NCI-H2107 (cell line): ENCODE results near the gene KCNMB2.

Experiments used
- DNase-seq: peaks from one replicate; lab custom pipeline; 2025; lab: John Stamatoyannopoulos, UW

The KCNMB2 gene

DNA sequence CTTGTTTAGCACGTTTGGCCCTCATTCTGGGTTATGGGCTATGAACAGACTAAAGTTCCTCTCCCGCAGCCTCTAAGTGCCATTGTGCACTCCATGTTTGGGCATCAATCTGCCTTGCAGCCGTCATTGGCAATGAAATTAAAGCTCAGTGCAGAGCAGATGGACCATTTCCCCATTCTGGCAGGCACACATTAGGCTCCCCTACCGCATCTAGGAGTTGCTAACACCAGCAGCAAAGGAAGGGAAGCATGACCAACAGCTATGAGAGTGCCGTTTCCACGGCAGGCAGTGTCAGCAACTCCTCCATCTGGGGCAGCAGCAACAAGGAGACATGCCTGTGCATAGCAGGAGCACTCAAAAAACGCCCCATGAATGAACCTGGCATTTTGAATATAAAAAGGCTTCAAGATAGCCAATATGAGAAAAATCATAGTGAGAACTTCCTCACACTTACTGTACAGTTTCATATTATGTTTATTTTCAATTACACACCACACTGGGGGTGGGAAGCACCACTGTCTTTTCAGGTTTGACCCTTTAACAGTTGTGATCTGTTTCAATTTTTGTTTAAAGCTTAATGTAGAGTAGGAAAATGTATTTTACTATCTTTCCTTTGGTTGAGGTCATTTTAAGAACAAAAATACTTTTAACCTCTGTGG, 218.7 kb downstream of the KCNMB2 start:
- DNase-seq = no peak

DNA sequence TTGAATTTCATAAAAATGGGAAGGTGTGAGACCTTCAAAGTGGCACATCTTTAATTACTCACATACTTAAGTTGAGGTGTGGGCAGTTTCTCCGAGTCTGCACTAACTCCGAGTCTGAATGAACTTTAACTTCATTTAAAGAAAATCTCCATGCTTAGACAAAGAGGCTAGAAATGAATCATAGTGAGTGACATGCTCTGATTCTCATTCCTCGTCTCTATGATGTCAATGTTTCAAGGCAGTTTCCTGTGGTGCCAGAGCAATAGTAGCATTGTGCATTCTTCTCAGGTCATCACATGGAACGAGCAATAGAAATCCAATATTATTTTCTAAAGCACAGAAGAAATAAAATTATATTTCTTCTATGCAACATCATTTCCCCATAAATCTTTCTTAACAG, 224.8 kb downstream of the KCNMB2 start:
- DNase-seq = no peak

DNA sequence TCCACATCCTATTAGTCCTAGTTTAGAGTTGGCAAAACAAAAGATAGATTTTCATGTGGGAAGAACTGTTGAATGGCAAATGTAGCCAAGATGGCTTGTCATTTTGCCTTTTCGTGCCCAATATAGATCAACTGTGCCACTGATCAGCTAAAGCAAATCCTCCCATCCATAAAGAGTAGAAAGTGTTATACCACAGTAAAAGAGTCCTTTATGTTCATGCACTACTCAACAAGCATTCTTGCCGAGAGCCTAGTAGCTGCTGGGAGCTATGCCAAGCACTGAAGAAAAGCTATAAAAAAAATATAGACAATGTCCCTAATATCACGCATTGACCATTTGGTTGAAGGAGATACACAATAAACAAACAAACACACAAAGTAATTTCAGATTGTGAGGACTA, 225.2 kb downstream of the KCNMB2 start:
- no peak for DNase-seq

DNA sequence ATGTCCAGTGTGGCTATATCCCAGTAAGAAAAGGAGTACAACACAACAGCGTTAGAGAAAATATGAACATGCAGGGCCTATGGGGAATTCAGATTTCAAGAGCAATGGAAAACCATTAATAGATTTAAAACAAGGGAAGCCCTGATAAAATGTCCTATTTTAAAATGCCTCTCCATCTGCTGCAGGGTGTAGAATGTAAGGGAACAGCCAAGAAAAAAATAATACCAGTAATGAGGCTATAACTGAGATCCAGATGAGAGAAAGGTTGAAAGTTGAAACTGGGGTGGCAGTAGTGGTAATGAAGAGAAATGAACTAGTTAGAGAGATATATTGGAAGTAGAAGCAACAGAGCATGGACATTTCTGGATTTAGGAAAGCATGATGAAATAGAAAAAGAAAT, 226.1 kb downstream of the KCNMB2 start:
- DNase-seq = no peak

DNA sequence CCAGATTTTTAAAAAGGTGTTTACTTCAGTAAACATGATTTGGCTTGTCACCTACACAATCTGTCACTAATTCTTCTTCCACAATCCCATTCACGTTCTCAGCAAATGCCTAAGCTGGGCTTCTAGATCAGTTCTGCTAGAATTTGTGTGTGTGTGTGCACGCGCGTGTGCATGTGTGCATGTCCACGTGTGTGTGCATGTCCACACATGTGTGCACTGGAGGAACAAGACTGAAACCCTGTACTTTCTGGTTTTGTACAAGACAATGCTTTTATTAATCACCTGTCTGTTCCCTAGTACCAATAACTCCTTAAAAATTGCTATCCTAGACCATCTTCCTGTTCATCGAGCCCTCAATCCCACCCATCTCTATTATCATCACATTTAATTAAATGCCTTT, 229.2 kb downstream of the KCNMB2 start:
- DNase-seq = no peak

DNA sequence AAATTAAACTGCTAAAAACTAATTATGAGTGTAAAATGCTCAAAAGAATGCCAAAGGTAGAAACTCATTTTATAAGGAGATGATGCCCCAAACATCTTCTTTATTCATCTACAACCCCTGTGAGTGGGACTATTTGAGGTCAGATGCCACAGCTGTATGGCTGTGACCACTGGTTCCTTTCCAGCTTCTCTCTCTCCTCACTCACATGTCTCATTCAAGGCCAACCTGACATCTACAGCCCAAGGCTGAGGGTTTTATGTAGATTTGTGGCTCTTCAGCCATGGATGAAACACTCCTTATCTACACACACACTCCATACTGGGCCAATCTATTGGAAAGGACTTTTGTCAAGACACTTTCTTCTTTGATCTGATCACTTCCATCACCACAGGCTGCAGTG, 231.3 kb downstream of the KCNMB2 start:
- no peak for DNase-seq

DNA sequence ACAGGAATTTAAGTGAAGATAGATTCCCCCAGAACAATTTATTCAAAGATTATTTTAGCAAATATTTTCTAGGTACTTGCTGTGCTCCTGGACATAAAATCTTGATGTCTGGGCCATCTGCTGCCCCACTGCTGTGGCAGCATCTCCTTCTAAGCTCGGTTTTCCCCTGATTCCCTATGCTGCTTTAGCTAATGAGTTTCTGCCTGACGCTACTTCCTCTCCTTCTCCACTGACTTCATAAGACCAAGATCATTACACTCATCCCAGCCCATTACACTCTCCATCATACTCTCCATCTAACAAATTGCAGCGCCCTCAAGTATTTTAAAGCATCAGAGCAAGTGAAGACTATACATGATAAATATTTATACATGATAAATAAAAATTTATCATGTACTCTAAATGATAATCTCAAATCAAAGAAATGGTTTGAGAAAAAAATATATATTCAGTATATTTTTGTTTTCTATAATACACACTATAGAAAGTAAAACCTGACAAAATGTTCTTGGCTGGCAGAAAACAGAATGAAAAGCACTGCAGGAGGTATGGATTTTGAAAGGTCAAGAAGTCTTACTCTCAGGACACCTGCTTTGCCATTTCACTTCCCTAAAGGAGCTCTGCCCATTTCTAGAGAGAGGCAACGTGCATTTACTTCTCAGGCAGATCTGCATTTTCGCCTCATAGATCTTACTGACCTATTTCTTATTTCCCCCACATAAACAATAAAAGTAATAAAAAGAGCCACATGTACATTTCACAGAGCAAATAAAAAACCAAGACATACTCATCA, 232.0 kb downstream of the KCNMB2 start:
- no peak for DNase-seq

DNA sequence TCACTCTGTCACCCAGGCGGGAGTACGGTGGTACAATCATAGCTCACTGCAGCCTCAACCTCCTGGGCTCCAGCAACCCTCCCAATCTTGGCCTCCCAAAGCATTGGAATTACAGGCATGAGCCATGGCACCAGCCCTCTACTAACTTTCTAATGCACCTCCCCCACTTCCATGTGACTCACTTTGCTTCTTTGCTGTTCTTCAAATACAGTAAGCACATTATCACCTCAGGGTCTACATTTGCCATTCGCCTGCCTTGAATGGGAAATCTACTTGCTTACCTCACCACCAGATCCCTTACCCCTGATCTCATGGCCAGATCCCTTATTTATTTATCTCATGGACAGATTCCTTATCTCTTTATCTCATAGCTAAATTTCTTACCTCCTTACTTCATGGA, 235.3 kb downstream of the KCNMB2 start:
- DNase-seq = no peak

DNA sequence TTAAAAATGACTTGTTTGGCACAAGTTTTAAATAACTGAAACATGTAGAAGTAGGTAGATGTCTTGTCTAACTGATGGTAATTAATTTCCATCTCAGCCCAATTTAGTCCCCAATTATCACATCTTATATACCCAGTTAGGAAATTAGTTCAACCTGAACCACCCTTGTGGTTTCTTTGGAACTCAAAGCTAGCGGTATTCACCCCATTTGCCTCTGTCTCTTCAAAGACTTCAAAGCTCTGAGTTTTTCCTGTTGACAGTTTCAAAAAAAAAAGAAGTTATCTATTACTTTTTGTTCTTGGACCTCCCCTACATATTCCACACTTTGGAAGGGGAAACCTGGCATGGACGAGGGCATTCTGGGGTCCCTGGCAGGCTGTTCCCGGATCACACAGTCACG, 236.5 kb downstream of the KCNMB2 start:
- no peak for DNase-seq

DNA sequence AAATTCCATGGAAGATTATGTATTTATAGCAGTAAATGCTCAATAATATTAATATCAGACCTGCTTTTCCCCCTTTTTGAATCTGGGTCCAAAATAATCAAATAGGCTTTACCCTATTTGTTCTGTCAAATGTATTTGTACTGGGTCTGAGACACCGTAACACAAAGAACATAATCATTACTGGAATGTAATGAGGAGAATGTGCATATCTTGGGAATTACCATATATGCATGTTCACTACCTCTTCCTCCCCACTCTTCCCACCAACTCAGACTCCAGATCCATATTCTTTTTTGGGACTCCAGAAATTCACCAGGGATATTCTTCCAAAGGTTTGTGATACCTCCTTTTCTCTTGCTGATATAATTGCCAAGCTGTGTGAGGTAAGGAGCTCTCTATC, 237.1 kb downstream of the KCNMB2 start:
- no peak for DNase-seq

DNA sequence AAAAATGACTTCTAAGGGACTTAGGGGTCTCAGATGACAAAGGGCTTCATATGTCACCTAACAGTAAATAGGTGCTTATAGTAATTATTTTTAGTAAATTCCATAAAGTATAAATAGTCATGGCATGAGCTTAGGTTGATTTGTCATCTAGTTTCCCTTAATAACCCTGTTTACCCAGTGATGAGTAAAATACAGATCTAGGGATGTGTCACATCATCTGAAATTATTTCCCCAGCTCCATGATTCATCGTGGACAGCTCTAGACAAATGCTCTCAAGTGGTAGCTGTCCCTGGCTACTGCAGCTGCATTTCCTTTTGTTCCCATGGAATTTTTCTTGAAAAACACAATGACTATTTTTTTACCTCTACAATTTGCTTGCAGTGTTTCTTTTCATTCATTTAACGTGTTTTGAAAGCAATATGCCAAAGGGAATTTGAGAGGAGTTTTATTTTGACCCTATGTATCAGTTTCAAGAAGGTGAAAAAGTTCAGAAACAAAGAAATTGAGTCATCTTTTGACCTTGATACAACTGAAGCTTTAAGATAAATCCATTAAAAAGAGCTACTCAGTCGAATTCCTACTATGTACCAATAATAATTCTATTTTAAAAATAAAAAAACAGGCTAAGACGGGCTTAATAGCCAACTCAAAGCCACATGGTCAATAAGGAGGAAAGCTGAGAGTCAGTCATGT, 241.6 kb downstream of the KCNMB2 start:
- no peak for DNase-seq

DNA sequence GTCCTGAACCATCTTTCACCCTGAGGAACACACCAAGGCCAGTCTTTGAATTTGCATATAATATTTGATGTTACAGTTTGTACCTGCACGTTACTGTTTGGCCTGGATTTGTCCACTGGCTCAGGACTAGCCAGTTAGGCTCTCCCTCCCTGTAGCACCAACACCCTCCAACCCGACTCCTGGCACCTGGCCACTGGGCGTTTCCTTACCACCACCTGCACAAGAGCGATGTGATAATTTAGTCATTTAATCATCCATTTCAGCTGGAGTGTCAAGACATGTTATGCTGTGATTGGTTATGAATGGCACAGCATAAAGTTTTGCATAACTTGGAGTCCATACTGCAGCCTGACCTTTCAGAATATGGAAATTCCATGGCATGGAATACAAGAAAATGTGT, 242.4 kb downstream of the KCNMB2 start:
- no peak for DNase-seq

DNA sequence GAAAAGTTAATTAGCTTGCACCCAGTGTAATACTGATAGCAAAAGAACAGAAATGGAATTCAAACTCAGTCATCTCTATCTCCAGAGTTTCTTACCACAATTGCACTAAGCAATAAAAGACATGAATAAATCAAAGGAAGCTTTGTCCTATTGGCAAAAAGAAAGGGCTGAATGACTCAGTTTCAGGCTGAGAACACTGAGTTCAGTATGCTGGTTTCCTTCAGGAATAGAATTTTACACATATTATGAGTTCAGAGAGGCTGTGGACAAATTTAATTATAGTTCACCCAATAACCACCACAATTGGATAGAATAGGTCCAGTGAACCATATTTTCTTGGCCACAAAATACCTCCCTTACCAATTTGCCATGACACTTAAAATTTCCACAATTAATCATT, 249.7 kb downstream of the KCNMB2 start:
- no peak for DNase-seq

DNA sequence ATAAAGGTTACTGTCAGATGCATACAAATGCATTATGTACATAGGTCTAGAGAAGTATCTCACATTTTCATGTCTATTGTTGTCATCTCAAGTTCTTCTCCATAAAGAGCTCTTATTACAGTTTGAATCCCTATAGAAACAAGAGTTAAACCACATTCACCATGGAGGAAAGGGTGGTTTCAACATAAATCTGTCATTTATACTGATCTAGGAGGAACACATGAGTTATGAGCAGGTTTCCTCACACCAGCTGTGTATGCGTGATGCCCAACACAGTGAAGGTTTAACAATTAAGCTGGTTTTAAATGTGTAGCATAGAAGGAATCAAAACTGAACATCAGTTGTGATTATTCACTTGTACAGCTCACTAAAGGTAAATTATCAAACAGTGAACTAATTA, 251.7 kb downstream of the KCNMB2 start:
- no peak for DNase-seq

DNA sequence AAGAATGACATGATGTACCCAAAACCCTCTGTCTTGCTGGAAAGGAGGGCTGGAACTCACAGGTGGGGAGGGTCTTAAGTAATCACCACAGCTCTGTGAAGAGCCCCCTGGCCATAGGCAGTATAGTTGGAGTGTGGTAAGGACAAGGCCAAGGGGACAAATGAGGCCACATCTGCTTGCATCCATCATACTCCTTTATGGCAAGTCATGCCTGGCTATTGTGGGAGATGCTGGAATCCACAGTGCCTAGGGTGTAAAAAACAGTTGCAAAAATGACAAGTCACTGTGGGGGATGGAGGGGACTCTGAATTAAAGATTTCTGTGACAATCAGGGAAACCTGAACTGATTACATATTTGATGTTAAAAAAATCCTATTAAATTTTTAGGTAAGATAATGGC, 258.5 kb downstream of the KCNMB2 start:
- no peak for DNase-seq

DNA sequence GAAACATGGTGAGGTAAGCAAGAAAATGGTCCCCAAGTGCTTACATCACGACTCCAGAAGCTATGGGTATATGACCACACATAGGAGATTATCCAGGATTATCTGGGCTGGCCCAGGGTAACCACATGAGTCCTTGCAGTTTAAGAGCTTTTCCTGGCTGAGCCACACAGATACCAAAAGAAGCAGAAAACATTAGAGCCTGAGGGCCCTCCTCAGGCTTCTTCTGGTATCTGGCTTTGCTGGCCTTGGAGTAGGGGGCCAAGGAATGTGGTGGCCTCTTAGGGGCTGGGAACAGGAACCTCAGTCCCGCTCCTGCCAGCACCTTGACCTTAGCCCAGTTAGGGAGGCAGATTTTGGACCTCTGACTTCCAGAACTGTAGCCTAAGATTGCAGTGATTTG, 259.1 kb downstream of the KCNMB2 start:
- no peak for DNase-seq

DNA sequence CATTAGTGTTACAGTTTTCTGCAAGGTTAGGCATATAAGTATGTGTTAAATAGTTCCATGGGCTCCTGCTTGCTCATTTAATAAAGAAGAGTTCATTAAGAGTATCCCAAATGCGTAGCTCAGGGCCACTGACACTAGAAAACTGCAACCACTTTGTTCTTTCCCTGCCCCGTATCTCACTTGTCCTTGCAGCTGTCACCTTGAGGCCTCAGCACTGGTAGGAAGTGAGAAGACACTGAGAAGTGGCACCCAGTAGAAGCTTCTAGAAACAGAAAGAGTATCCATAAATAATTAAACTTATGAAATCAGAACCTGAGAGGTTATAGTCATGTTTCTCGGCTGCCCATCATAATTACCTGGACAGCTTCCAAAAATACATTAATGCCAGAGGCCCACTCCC, 266.0 kb downstream of the KCNMB2 start:
- DNase-seq = no peak

DNA sequence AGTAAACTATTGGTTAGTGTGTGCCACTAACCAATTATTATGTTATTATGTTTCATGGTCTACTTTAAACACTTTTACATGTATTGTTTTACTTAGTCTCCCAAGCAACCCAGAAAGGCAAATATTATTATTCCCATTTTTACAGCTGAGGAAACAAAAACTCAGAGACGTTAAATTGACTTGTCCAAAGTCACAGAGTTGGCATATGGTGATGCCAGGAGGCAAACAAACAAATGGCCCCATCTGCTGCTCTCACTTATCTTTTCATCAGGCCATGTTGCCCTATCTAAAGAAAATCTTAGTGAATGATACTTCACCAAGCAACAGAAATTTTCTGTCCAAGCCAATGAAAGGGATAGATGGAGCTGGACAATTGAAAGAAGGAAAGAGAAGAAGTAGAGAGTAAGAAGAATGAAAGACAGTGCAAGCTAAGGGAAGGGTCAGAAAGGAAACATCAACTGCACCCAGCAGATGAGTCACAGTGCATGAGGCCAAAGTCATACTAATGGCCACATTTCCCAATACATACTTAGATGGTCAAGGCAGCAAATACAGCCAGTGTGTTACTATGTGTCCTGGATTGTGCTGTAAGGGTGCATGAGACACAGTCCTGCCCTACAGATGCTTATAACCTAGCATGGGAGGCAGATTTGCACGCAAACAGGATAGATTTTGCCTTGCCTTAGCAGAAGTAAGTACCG, 266.9 kb downstream of the KCNMB2 start:
- no peak for DNase-seq

DNA sequence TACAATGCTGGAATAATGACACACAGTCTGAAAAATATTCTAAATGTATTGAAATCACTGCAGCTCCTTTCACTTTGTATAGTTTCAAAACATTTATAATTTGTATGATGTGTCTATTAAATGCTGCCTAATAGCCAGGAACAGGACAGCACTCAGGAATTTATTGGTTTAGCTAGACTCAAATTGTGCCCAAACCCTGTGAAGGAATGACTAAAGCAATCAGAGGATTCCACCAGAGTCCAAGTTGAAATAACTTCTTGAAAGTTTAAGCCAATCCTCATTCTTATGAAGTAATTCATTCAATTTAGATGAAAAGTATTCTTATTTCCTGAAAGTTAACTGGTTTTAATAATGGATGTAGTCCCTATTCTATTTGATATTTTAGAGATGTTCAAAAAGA, 268.4 kb downstream of the KCNMB2 start:
- DNase-seq = no peak

DNA sequence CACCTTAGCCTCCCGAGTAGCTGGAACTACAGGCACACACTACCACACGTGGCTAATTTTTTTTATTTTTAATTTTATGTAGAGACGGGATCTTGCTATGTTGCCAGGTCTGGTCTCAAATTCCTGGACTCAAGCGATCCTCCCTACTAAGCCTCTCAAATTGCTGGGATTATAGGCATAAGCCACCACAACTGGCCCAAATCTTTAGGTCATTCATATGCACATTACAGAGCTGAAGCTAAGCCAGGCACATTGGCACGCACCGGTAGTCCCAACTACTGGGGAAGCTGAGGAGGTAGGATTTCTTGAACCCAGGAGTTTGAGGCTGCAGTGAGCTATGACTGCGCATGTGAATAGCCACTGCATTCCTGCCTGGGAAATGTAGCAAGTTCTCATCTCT, 269.5 kb downstream of the KCNMB2 start:
- DNase-seq = no peak

DNA sequence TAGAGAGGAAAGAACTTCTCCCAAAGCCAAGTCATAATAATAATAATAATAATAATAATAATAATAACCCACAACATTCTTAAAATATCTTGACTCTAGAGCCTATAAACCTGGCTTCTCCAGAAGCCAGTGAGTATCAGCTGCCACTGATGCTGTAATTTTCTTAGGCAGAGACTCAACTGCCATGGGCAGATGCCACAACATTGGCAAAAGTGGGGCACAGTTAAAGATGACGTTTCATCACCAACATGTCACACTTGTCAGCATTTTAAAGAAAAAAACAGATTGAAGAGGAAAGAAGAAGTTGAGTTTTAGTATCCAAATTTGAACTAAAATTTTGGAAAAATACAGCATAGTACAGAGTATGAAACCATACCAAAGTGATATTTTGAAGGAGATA, 270.4 kb downstream of the KCNMB2 start:
- no peak for DNase-seq

DNA sequence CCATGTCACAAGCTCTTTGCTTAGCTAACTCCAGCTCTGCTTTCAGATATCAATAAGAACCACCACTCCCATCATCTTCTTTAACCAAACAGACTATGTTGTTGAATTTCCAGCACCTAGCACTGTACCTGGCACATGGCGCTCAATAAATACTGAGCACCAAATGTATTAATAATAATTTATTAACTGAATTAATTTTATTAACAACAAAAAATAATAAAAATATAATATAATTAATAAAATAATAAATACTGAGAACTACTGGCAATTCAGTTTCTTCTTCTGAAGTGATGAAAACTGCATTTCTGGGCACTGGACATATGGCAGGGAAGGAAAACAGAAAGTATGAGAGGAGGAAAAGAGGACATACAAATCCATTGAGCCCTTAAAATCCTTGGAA, 271.5 kb downstream of the KCNMB2 start:
- no peak for DNase-seq

DNA sequence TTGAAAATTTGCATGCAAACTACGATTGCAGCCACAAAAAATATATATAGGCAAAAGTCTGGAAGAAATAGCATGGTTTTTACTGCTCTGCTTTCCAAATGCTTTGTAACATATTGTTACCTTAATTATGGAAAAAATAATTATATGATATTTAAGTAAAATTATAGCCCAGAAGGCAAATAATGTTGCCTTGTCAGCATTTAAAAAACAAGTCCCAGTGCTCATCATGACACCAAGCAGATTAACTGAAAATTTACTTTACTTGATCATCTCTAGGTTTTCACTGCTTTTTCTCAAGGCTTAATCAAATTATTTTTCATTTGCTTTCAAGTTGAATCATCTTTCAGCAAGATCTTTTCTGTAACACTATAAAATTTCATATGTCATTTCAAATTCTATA, 272.5 kb downstream of the KCNMB2 start:
- DNase-seq = no peak
